H9 (cell line): ENCODE results near the gene FUT6. TPM values are rescaled to one million over a fixed set of nuclear protein-coding genes. Genes with fewer than 3 reads are reported as not detected.

Experiments
- DNase-seq: peaks from one replicate; pipeline ENCODE4 v3.0.0-alpha.2; 2017
- H2AFZ ChIP-seq: one replicate; pipeline ENCODE4 v1.6.1; 2013; ENCODE audit warnings: mild to moderate bottlenecking, low read length, control low read depth, moderate library complexity
- H2AK5ac ChIP-seq: 2 replicates; pipeline ENCODE4 v1.6.1; 2013; ENCODE audit warnings: low read length, control low read depth, mixed read lengths; ENCODE audit not compliant: insufficient read length
- H2BK120ac ChIP-seq: one replicate; pipeline ENCODE4 v1.6.1; 2013; ENCODE audit warnings: low read depth, mild to moderate bottlenecking, low read length, control low read depth, inconsistent platforms; ENCODE audit not compliant: poor library complexity, severe bottlenecking
- H2BK12ac ChIP-seq: 2 replicates; pipeline ENCODE4 v1.6.1; 2013; ENCODE audit warnings: low read length, control low read depth, mixed read lengths, low read depth; ENCODE audit not compliant: insufficient read length
- H2BK15ac ChIP-seq: 2 replicates; pipeline ENCODE4 v1.6.1; 2013; ENCODE audit warnings: low read depth, low read length, control low read depth
- H2BK20ac ChIP-seq: one replicate; pipeline ENCODE4 v1.6.1; 2013; ENCODE audit warnings: low read depth, mild to moderate bottlenecking, low read length, control low read depth, inconsistent platforms; ENCODE audit not compliant: poor library complexity, severe bottlenecking
- H2BK5ac ChIP-seq: 2 replicates; pipeline ENCODE4 v1.6.1; 2013; ENCODE audit warnings: low read length, control low read depth, mixed read lengths; ENCODE audit not compliant: insufficient read length
- H3K14ac ChIP-seq: 2 replicates; pipeline ENCODE4 v1.6.1; 2013; ENCODE audit warnings: low read length, control low read depth; ENCODE audit not compliant: insufficient read depth
- H3K18ac ChIP-seq: 2 replicates; pipeline ENCODE4 v1.6.1; 2013; ENCODE audit warnings: low read depth, mild to moderate bottlenecking, mixed read lengths, low read length, control low read depth; ENCODE audit not compliant: insufficient read length
- H3K23ac ChIP-seq: 2 replicates; pipeline ENCODE4 v1.6.1; 2013; ENCODE audit warnings: low read length, control low read depth, mixed read lengths, low read depth; ENCODE audit not compliant: insufficient read length
- H3K23me2 ChIP-seq: 2 replicates; pipeline ENCODE4 v1.6.1; 2013; ENCODE audit warnings: low read depth, mild to moderate bottlenecking, mixed read lengths, low read length, control low read depth; ENCODE audit not compliant: insufficient read length, poor library complexity, severe bottlenecking
- H3K27ac ChIP-seq: 2 replicates; pipeline ENCODE4 v1.5.1; 2013; ENCODE audit warnings: low read length, control low read depth, mixed read lengths, low read depth; ENCODE audit not compliant: insufficient read length
- H3K27me3 ChIP-seq: 2 replicates; pipeline ENCODE4 v1.6.1; 2013; ENCODE audit warnings: low read length, control low read depth, inconsistent platforms; ENCODE audit not compliant: insufficient read depth
- H3K4ac ChIP-seq: 2 replicates; pipeline ENCODE4 v1.6.1; 2013; ENCODE audit warnings: low read depth, mild to moderate bottlenecking, control low read depth, inconsistent platforms, low read length, moderate library complexity
- H3K4me1 ChIP-seq: 2 replicates; pipeline ENCODE4 v1.6.1; 2013; ENCODE audit warnings: low read length, control low read depth, inconsistent platforms; ENCODE audit not compliant: insufficient read depth
- H3K4me2 ChIP-seq: 2 replicates; pipeline ENCODE4 v1.6.1; 2013; ENCODE audit warnings: low read length, control low read depth, mixed read lengths; ENCODE audit not compliant: insufficient read length, insufficient read depth
- H3K56ac ChIP-seq: 2 replicates; pipeline ENCODE4 v1.6.1; 2013; ENCODE audit warnings: low read depth, mild to moderate bottlenecking, mixed read lengths, low read length, control low read depth; ENCODE audit not compliant: insufficient read length
- H3K79me1 ChIP-seq: 2 replicates; pipeline ENCODE4 v1.6.1; 2013; ENCODE audit warnings: low read depth, mild to moderate bottlenecking, moderate library complexity, low read length, control low read depth, inconsistent platforms; ENCODE audit not compliant: insufficient read depth, poor library complexity, severe bottlenecking
- H3K79me2 ChIP-seq: 2 replicates; pipeline ENCODE4 v1.6.1; 2013; ENCODE audit warnings: low read length, control low read depth, inconsistent platforms; ENCODE audit not compliant: insufficient read depth
- H3K9ac ChIP-seq: 2 replicates; pipeline ENCODE4 v1.6.1; 2013; ENCODE audit warnings: low read length, control low read depth, mixed read lengths; ENCODE audit not compliant: insufficient read length; ENCODE audit errors: extremely low read depth
- H3K9me3 ChIP-seq: one replicate; pipeline ENCODE4 v1.6.1; 2013; ENCODE audit warnings: low read depth, low read length, inconsistent platforms; ENCODE audit not compliant: control insufficient read depth
- H3T11ph ChIP-seq: one replicate; pipeline ENCODE4 v1.6.1; 2013; ENCODE audit warnings: mild to moderate bottlenecking, low read length, control low read depth, inconsistent platforms
- H4K20me1 ChIP-seq: one replicate; pipeline ENCODE4 v1.6.1; 2013; ENCODE audit not compliant: control insufficient read depth, insufficient read length, insufficient read depth
- H4K5ac ChIP-seq: 2 replicates; pipeline ENCODE4 v1.6.1; 2013; ENCODE audit warnings: low read depth, mild to moderate bottlenecking, mixed read lengths, low read length, control low read depth; ENCODE audit not compliant: insufficient read length
- H4K8ac ChIP-seq: replicated peaks from 2 replicates; pipeline ENCODE4 v1.6.1; 2013; ENCODE audit warnings: low read length, control low read depth, mixed read lengths, low read depth; ENCODE audit not compliant: insufficient read length
- H4K91ac ChIP-seq: 2 replicates; pipeline ENCODE4 v1.6.1; 2013; ENCODE audit warnings: low read depth, mild to moderate bottlenecking, moderate library complexity, mixed read lengths, low read length, control low read depth; ENCODE audit not compliant: insufficient read length
- H3K27ac Mint-ChIP-seq, 3 experiments: 2 replicates in 2 of 3; 3 replicates in 1 of 3; pipeline ENCODE4 v1.8.0; 2020 to 2021; ENCODE audit warnings: mixed read lengths in 3 of 3, mild to moderate bottlenecking in 1 of 3, moderate library complexity in 1 of 3
- H3K27me3 Mint-ChIP-seq: 2 replicates; pipeline ENCODE4 v1.8.0; 2021; ENCODE audit warnings: low read depth, mild to moderate bottlenecking, moderate library complexity, mixed read lengths
- H3K36me3 Mint-ChIP-seq, 3 experiments: 2 replicates in 2 of 3; 3 replicates in 1 of 3; pipeline ENCODE4 v1.8.0; 2020 to 2021; ENCODE audit warnings: low read depth in 3 of 3, mixed read lengths in 3 of 3; ENCODE audit not compliant: insufficient read depth in 1 of 3
- H3K4me1 Mint-ChIP-seq, 2 experiments: 2 replicates each; pipeline ENCODE4 v1.8.0; 2020; ENCODE audit warnings: mixed read lengths in 2 of 2
- H3K4me3 Mint-ChIP-seq, 2 experiments: 2 replicates in 1 of 2; 3 replicates in 1 of 2; pipeline ENCODE4 v1.8.0; 2020 to 2021; ENCODE audit warnings: mild to moderate bottlenecking in 2 of 2, mixed read lengths in 2 of 2, moderate library complexity in 1 of 2
- H3K9me3 Mint-ChIP-seq, 2 experiments: 2 replicates in 1 of 2; 3 replicates in 1 of 2; pipeline ENCODE4 v1.8.0; 2020; ENCODE audit warnings: mild to moderate bottlenecking in 2 of 2, mixed read lengths in 2 of 2, moderate library complexity in 1 of 2
- whole genome bisulfite sequencing: extraction: QIAGEN DNeasy Blood & Tissue Kit; methylation state at CpG from one replicate; pipeline ENCODE4 v1.1.7; 2013; ENCODE audit warnings: missing lambda C conversion rate, low lambda C conversion rate, mixed read lengths; ENCODE audit not compliant: insufficient read length; ENCODE audit errors: extremely low coverage; 5-methylcytosine and 5-hydroxymethylcytosine counted together
- total RNA-seq: library from RNA; stranded (reverse); gene quantifications from 2 replicates; pipeline ENCODE4 v1.2.1, GENCODE V29; 2021
- TF ChIP-seq, protein P1 (sequence below): fragments of 200-600 bp; sonication (generic); conservative IDR thresholded peaks from 3 replicates; pipeline ENCODE4 v1.8.0; 2021; ENCODE audit warnings: antibody characterized with exemption, mild to moderate bottlenecking

FUT6 gene
- total RNA-seq, 1 experiment from 2014 or later = 0.13 TPM

DNA sequence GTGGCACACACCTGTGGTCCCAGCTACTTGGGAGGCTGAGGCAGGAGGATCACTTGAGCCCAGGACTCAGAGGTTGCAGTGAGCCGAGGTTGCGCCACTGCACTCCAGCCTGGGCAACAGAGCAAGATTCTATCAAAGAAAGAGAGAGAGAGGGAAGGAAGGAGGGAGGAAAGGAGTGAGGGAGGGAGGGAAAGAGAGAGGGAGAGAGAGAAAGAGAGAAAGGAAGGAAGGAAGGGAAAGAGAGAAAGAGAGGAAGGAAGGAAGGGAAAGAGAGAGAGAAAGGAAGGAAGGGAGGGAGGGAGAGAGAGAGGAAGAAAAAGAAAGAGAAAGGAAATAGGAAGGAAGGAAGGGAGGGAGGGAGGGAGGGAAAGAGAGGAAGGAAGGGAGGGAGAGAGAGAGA is 22.3 kb downstream of the FUT6 start:
- H4K8ac ChIP-seq = no peak overlapping the region
- H3K4me3 Mint-ChIP-seq = no peak overlapping the region
- no peak overlapping the region for H4K5ac ChIP-seq
- peaks cover 34% of the 10 kb centered on the region for H3K27me3 Mint-ChIP-seq
- H2BK120ac ChIP-seq = no peak overlapping the region
- H3K4ac ChIP-seq = no peak overlapping the region
- no peak overlapping the region for H4K91ac ChIP-seq
- H3K4me2 ChIP-seq = no peak overlapping the region
- no peaks in the 10 kb centered on the region for H3K9me3 ChIP-seq
- no peaks in the 10 kb centered on the region for H3K79me1 ChIP-seq
- no peak overlapping the region for H2BK12ac ChIP-seq
- no peak overlapping the region for H3K27ac ChIP-seq
- H3K4me1 Mint-ChIP-seq = no peaks in the 10 kb centered on the region
- no peaks in the 10 kb centered on the region for H3K23me2 ChIP-seq
- no peak overlapping the region for H2AK5ac ChIP-seq
- no peaks in the 10 kb centered on the region for H3K79me2 ChIP-seq
- H3T11ph ChIP-seq = no peak overlapping the region
- no peaks in the 10 kb centered on the region for H3K9me3 Mint-ChIP-seq
- H2BK20ac ChIP-seq = no peak overlapping the region
- no peak for DNase-seq
- no peak overlapping the region for H3K18ac ChIP-seq
- no peaks in the 10 kb centered on the region for H3K27me3 ChIP-seq
- WGBS = no CpG with 5 or more reads among the region's 2 CpGs
- no peak overlapping the region for H2BK15ac ChIP-seq
- H2AFZ ChIP-seq = no peak overlapping the region
- no peaks in the 10 kb centered on the region for H3K36me3 Mint-ChIP-seq
- no peaks in the 10 kb centered on the region for H4K20me1 ChIP-seq
- no peak overlapping the region for H3K14ac ChIP-seq
- no peaks in the 10 kb centered on the region for H3K4me1 ChIP-seq
- no peak overlapping the region for H3K23ac ChIP-seq
- H3K27ac Mint-ChIP-seq = peak overlapping the region in 1 of 3 experiments; percentile 15; a peak in 1 of 7 replicates
- TF ChIP-seq, protein P1, sequence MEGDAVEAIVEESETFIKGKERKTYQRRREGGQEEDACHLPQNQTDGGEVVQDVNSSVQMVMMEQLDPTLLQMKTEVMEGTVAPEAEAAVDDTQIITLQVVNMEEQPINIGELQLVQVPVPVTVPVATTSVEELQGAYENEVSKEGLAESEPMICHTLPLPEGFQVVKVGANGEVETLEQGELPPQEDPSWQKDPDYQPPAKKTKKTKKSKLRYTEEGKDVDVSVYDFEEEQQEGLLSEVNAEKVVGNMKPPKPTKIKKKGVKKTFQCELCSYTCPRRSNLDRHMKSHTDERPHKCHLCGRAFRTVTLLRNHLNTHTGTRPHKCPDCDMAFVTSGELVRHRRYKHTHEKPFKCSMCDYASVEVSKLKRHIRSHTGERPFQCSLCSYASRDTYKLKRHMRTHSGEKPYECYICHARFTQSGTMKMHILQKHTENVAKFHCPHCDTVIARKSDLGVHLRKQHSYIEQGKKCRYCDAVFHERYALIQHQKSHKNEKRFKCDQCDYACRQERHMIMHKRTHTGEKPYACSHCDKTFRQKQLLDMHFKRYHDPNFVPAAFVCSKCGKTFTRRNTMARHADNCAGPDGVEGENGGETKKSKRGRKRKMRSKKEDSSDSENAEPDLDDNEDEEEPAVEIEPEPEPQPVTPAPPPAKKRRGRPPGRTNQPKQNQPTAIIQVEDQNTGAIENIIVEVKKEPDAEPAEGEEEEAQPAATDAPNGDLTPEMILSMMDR = no peak
- H3K56ac ChIP-seq = no peak overlapping the region
- no peak overlapping the region for H2BK5ac ChIP-seq
- no peak overlapping the region for H3K9ac ChIP-seq
